ENCODE measurements around the gene SRGAP1. TPM values are rescaled to one million over a fixed set of nuclear protein-coding genes. Genes with fewer than 3 reads are reported as not detected.

SRGAP1 gene
- total and polyA plus RNA-seq, 9 of the 15 experiments (the other 6 are each of a cell fraction or from before 2014, with no cell fraction given) = 0.01 to 0.13 (median 0.04) TPM; not detected in 3

- TF ChIP-seq, protein P1, sequence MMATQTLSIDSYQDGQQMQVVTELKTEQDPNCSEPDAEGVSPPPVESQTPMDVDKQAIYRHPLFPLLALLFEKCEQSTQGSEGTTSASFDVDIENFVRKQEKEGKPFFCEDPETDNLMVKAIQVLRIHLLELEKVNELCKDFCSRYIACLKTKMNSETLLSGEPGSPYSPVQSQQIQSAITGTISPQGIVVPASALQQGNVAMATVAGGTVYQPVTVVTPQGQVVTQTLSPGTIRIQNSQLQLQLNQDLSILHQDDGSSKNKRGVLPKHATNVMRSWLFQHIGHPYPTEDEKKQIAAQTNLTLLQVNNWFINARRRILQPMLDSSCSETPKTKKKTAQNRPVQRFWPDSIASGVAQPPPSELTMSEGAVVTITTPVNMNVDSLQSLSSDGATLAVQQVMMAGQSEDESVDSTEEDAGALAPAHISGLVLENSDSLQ (IDR thresholded peaks at IDR 0.05) = peak; percentile 80
- no peak for TF ChIP-seq TBL1XR1 (IDR thresholded peaks at IDR 0.05; ENCODE audit: low read length in 2 of 2)
- no peak for TF ChIP-seq TEAD2 (tag; IDR thresholded peaks at IDR 0.05)
- DNase-seq (ENCODE audit: extremely low read depth in 1 of 4, low spot score in 3 of 4) (no peak), ATAC-seq (no peak), FAIRE-seq (no peak)
- H3K79me2 ChIP-seq (ENCODE audit: control insufficient read depth, insufficient read depth, low read length) = no peaks in the 10 kb centered on the region
- H3K36me3 ChIP-seq (ENCODE audit: control insufficient read depth, insufficient read depth, low read length) = no peaks in the 10 kb centered on the region
- ChIA-PET POLR2A (interaction anchor here (0.6 to 1.1 kb wide), 2 partner anchors 13 to 45 kb away, joined by 3 read pairs; no protein-coding TSS in a partner anchor), CTCF (ENCODE audit: low intra/inter-chr PET ratio) (no interaction called here)
- H3K9me3 ChIP-seq (replicated peaks; ENCODE audit: control insufficient read depth, insufficient read depth, low read depth, low read length) = no peaks in the 10 kb centered on the region
- BruUV-seq (replicated peaks) = no TSS peak
- H3K9ac ChIP-seq (ENCODE audit: insufficient read depth in 1 of 2, low read depth in 2 of 2, low read length in 2 of 2) = no peak overlapping the region
- intact Hi-C loops (cut with micrococcal nuclease) = no loop called here
- no peak overlapping the region for H3K4me2 ChIP-seq (ENCODE audit: insufficient read depth, low read length)
- no peak overlapping the region for H2AFZ ChIP-seq (ENCODE audit: low read depth, low read length)
- H3K4me1 ChIP-seq (replicated peaks in 1 of 2; ENCODE audit: control insufficient read depth in 2 of 2, insufficient read depth in 2 of 2, low read length in 2 of 2) = no peaks in the 10 kb centered on the region; a peak in 1 of 5 replicates
- no peaks in the 10 kb centered on the region for H4K20me1 ChIP-seq (replicated peaks; ENCODE audit: control insufficient read depth, insufficient read depth, low read length)
- H3K9me1 ChIP-seq (ENCODE audit: control insufficient read depth, insufficient read depth, low read length) = no peaks in the 10 kb centered on the region
- in situ Hi-C loops (cut with MboI) = no loop called here
- H3K27ac ChIP-seq (ENCODE audit: extremely low read depth, low read depth, low read length) = no peak overlapping the region
- 0% methylated on average over 4 of the region's 4 CpGs for WGBS (ENCODE audit: insufficient coverage, low coverage, missing lambda C conversion rate)
- no peak overlapping the region for H3K4me3 ChIP-seq
- no peaks in the 10 kb centered on the region; a peak in 1 of 5 replicates for H3K27me3 ChIP-seq (ENCODE audit: control insufficient read depth in 2 of 2, insufficient read depth in 2 of 2, low read length in 2 of 2)
Measured at GRCh38 chr12:63899396-63899795, 54.9 kb downstream of the SRGAP1 start.

Measured in K562 (cell line).